ENCODE data around the gene FYCO1.
A peak's percentile ranks its signal among the peaks of the same experiment; 100 is the strongest.
"Not testable (repeated sequence)": the region's sequence is repeated elsewhere in the genome, so short reads cannot be mapped to it uniquely, and the experiment has no call there.

FYCO1 gene

DNA sequence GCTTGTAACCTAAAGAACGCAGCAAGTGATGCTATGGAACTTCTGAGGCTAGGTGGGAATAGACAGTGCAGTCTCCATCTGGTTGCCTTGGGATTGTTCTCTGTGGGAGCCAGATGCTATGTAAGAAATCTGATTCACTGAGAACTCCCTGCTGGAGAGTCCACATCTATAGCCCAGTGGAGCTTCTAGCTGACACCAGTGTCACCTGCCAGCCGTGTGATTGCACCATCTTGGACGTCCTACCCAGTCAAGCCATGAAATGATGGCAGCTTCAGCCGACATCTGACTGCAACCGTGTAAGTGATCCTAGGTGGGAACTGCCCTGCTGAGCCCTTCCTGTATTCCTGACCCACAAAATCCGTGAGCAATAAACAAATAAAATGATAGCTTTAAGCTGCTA, 12.4 kb upstream of the FYCO1 start:
- no peak for DNase-seq

DNA sequence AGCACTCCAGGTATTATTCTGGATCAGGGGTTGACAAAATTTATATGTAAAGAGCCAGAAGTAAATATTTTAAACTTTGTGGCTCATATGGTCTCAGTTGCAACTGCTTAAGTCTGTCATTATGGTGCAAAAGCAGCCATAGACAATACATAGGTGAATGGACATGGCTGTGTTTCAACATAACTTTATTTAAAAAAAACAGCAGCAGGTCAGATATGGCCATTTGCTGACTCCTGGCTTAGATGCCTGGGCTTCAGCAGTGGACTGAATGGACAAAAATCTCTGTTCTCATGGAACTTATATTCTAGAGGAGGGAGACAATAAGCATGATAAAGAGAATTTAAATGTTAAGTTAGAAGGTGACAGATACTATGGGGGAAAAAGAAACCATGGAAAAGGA, 11.7 kb upstream of the FYCO1 start:
- no peak for DNase-seq

DNA sequence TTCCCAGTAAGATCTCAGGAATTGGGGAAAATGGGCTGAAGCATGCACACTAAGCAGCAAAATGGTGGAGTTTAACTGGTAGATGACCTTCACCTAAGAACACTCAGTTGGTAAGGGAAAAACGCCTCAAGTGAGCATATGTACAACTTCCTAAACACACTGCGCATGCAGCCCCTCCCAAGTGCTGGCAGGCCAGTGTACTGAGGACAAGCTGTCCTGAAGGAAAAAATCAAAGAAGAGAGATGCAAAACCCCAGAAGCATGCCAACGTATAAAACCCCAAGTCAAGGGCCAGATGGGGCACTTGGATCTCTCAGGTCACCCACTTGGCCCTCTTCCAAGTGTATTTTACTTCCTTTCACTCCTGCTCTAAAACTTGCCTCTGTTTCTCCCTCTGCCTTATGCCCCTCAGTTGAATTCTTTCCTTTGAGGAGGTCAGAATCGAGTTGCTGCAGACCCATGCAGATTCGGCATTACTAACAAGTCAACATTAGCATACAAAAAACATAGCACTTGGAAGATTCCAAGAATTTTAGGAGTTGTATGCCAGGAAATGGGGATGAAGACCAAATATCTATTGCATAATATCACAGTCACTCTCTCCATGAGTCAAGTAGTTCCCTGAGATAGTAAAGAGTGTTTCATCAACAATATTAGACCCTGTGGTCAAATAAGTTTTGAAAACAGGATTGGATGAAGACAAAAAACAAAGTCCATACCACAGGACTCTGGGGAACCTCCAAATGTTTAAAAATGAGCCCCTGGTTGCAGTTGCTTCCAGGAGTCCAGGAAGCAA, 10.8 kb upstream of the FYCO1 start:
- DNase-seq, result no peak

DNA sequence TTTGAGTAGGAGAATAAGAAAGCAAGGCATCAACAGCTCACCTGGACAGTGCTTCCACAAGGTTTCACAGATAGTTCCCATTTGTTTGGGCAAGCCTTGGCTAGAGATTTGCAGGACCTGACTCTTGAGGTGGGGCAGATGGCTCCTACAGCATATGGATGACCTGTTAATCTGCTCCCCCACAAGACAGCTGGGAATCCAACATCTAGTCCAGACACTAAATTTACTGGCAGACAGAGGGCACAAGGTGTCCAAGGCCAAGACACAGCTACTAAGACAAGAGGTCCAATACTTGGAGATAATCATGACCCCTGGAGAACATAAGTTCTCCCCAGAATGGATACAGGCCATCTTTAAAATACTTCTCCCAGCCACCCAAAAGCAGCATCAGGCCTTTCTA, 8.1 kb upstream of the FYCO1 start:
- not testable (repeated sequence) for DNase-seq

DNA sequence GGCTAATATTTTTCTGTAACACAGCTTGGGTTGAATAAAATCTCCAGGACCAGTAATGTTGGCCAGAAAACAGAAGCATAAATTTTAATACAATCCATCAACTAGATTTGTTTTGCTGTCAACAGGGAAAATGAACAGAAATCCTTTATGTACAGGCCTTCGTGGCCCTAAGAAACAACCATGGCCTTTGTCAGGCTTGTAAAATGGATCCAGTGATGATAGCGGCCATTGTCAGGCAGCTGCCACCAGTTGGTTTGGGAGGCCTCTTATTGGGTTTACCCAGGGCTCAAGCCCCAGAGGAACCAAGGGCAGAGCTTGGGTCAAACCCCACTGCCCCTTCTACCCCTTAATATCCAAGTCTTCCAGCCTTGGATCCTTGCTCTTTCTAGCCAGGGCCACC, 5.6 kb upstream of the FYCO1 start:
- DNase-seq, result no peak

DNA sequence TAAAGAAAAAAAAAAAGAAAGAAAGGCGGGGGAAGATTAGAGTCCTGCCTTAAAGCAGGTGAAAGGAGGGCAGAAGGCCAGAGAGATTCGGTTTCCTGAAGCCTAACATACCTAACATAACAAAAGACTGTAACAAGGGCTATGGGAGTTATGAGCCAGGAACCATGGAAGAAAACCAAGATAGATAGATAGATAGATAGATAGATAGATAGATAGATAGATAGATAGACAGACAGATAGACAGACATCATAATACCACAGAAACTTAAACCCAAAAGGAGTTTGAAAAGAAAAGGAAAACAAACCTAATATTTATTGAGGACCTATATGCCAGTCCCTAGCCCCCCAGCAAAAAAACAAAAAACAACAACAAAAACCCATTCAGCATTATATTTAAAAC, 2.3 kb upstream of the FYCO1 start:
- no peak for DNase-seq

DNA sequence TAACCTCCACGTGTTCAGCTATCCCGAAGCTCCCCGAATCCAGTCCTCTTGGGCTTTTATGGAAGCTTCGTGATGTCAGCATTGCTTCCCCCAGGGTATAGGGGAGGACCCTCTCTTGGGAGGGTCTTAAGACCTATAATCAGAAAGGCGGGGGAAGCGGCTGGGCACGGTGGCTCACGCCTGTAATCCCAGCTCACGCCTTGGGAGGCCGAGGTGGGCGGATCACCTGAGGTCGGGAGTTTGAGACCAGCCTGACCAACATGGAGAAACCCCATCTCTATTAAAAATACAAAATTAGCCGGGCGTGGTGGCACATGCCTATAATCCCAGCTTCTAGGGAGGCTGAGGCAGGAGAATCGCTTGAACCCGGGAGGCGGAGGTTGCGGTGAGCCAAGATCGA, 1.9 kb upstream of the FYCO1 start:
- DNase-seq, result not testable (repeated sequence)

DNA sequence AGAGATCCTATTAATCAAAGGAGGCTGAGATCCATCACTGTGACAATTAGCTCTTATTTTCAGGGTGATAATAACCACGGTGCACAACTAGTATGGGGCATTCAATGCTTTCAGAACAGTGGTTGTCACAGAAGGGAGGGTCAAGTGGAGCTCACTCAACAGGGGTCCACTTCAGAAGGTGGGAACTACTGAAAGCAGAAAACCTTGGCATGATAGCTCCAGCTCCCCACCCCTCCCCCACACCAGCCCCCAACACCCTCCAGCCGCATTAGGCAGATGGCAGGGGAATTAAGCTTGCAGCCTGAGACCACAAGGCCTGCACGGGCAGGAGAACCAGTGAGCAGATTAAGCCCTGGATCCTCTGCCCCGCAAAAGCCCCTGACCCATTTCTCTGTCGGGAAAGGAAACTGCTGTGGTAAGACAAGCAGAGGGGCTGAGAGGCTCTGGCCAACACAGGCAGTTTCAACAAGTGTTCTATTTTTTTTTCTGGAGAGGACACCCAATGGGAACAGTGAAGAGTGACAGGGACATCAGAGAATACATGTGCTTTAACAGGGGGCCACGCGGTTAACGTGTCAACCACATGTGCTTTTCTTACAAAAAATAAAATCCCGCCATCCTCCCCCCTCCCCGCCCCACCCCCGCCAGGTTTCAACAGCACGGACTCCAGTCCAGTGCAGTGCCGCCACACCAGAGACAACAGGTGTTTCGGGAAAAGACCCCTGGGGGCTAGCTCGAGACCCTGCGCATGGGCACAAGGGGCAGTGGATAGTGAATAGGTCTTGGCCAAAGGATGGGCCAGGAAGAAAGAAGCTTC, 997 bp downstream of the FYCO1 start:
- peak in 1 of 2 donors; percentile 9 for DNase-seq

DNA sequence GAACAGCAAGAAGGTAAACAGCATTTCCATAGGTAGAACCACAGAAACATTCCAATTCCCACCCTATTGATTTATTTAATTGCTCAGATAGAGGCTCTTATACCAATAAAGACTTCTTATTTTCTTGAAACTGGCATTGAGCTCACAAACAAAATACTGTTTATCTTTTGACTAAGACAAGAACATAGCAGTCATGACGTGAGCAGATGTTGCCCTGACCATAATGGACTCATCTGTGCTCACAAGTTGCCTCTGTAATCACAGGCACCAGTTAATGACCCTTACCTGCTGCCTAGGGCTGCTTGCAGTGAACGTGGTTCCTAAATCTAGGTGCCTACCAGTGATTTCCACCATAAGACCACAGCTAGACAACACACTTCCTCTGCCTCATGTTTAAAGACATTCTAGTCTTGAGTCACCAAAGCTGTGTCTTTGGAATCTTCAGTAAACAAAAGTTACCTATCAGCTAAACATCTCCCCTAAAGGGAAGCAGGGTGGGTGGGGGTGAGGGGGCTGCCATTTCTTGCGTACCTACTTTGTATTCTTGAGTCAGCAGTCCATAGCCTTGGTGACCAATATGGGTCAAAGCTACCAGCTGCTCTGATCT, 2.1 kb downstream of the FYCO1 start:
- DNase-seq, result no peak

DNA sequence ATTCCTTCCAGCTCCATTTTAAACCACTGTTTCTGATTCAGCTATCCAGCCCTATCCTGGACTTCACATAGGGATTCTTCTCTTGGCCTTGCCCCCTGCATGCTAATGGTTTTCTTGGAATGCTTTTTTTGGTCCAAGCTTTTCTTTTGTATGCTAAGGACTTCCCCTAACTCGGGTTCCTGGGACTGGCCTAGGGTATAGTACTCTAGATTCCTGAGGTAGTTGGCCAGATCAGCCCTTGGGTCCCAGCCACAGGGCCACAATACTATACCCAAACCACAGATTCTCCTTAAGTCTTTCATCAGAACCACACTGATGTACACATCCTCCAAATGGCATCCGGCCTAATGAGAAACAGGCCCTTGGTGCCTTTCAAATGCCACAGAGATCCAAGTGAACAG, 2.8 kb downstream of the FYCO1 start:
- no peak for DNase-seq

DNA sequence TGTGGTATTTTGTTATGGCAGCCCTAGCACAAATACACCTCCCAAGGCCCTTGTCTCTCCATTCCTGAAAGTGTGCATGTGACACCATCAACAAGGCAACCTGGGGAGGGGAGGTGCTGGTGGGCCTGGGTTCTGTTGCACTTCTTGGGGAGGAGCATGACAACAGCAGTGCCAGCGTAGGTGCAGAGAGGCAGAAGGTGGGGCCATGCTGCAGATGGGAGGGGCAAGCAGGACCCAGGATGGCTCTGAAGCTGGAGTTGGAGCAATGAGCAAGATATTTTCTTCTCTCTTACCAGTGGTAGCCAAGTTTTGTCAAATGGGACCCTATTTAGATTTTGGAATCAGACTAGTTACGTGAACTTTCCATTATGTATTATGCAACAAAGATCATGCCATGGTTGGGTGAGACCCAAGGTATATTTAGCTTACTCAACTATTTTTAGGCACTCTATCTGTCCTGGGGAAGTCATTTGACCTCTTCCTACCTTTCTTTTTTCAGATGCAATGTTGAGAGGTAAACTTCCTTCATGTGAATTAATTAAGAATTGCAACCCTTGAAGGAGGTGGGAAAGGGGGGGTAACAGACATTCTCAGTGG, 3.4 kb downstream of the FYCO1 start:
- DNase-seq, result no peak

DNA sequence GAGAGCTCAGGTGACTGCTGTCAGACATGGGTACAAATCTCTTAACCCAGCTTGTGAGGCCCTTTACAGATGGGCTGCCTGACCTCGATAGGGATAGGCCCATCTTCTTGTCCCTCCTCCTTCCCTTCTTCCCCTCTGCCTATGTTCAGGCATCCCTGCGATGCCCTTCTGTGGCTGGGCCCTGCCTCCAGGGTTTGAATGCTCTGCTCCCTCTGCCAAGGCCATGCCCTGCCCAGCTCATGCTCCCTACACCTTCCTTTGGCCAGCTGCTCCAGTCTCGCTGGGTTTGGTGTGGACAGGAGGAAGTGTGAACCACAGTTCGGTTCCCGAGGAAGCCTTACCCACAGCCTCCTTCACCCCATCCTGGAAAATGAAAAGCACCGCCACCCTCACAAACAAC, 4.3 kb downstream of the FYCO1 start:
- no peak for DNase-seq

DNA sequence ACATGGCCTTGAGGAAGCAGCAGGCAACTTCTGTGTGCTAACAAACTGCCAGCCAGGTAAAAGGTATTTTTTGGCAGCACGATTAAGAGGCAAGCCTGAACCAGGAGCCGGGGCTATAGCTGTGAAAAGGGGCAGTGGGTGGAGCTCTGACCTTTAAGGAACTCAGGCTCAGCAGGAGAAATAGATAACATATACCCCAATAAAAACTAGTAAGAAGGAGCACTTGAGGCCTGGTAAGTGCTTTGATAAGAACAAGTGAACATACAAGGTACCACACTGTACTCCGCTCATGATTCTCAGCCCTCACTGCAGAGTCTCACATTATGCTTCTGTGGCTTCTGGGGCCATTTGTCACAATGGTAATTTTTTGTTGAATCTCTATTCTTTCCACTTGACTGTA, 5.4 kb downstream of the FYCO1 start:
- DNase-seq, result no peak

DNA sequence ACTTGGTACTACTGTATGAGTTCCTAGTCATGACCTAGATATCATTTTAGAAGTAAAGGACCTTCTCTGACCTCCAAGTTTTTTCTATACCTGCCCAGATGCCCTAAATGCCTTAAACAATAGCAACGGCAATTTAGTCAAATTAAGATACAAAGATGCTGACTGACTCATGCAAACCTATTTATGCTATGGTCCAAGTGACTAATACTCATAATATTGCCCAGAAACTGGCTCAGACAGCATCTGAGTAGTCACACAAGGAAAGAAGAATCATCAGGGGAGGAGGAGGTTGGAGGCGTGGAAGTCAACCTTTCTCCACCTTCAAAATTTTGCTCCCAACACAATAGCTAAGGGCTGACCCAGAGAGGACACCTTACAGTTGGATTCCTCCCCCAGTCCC, 6.8 kb downstream of the FYCO1 start:
- DNase-seq, result no peak

DNA sequence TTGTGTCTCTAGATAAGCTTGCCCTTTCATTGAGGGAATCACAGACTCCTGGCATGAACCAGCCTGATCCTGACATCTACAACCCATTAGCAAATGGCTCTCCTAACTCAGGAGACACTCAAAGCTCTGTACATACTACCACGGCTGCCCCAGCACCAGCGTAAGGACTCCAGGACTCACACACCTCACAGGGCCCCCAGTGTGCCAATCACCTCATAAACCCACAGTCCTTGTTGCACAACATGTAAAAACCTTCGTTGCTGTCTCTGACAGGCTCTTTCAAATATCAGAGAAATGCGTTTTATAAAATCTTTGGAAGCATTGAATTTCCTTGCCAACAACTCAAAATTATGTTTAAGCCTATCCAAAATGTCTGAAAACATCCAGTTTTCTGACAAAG, 7.3 kb downstream of the FYCO1 start:
- DNase-seq, result no peak

DNA sequence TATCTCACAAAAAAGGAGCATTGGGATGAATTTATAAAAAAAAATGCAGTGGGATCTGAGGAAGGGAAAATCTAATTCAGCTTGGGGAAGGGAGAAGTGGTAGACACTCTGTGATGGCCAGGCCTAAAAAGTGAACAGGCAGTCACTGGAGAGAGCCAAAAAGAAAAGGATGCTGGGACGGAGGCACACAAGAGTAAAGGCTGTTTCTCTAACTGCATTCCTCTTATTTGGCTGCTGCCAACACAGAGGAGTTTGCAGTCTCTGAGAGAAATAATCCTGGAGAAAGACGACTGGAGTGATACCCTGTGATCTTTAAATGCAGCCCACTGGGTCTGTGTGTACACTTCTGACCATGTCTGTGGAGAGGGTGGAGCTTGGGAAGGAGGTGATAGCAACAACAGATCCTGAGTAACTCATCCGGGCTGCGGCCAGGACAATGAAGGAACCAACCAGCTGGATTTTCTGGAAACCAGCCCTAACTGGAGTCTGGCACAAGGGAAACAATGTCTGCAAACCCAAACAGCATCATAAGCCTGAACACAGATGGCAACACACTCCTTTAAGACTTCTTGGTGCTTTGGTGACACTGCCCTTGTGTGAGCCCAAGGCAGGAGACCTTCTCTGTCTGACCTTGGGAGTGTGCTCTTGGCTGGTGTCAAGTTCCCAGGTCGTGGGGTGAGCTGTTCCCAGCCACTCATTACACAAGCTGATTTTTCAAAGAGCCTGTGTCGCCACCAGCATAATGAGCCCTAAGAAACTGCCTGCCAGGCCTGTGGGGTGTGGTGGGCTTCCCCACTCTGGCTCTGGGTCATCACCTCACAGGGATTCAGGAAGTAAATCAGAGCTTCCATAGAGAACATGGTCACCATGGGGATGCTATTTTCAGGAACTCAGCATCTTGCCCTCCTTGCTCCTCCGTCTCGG, 8.0 kb downstream of the FYCO1 start:
- no peak for DNase-seq

DNA sequence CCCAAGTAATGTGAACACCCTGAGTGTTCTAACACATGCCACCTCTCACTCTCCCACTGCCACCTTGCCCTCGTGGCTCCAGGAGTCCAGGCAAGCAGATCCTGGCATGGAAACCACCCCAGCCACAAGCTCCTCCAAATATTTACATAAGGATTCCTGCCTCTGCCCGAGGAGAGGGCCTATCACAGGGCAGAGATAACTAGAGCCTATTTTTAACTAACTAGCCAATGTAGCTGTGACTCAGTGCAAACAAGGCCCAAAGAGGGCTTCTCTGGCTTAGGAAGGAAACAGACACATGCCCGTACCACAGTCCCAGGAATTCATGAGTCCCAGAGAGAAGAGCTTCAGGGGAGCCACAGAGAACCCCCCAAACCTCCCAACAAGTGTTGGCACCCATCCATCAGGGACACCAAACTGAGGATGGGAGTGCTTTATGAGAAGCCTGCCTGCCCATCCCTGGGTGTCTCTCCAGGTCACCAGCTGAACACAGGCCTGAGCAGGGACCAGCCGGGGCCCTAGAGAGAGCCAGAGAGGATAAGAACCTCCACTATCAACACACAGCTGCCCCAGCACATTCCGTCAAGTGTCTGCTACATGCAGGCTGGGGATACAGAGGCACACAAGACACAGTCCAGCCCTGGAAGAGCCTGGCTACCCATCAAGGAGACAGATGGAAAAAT, 9.2 kb downstream of the FYCO1 start:
- no peak for DNase-seq

DNA sequence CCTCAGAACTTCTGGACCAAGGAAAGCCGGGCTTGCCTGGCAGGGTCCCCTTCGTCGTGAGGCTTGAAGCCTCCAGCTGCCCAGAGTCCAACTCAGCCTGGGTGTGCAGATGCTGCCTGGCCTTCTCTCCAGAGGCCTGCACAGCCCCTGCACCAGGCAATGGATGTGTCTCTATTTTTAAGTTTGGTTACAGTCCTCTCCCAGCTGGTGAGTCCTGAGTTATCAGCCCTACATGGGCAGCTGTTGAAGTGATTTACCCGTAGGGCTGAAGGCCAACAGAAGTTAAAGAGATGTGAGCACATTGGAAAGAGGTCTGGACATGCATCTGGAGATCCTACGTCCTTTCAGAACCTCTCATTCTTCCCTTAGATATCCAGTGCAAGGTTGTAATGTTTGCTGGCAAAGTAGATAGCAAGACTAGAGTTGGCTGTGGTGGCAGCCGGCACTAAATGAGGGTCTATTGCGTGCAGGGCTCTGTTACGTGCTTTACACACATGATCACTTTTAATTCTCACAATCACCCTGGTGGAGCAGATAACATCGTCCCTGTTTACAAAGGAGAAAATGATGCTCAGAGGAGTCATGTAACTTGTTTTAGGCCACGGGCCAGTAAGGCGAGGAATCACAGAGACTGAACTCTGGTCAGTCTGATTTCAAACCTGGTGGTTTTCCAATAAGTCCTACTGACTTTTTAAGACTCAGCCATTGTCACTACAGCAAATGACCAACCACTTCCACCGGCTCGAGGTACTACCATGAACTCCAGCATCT, 9.9 kb downstream of the FYCO1 start:
- no peak for DNase-seq

DNA sequence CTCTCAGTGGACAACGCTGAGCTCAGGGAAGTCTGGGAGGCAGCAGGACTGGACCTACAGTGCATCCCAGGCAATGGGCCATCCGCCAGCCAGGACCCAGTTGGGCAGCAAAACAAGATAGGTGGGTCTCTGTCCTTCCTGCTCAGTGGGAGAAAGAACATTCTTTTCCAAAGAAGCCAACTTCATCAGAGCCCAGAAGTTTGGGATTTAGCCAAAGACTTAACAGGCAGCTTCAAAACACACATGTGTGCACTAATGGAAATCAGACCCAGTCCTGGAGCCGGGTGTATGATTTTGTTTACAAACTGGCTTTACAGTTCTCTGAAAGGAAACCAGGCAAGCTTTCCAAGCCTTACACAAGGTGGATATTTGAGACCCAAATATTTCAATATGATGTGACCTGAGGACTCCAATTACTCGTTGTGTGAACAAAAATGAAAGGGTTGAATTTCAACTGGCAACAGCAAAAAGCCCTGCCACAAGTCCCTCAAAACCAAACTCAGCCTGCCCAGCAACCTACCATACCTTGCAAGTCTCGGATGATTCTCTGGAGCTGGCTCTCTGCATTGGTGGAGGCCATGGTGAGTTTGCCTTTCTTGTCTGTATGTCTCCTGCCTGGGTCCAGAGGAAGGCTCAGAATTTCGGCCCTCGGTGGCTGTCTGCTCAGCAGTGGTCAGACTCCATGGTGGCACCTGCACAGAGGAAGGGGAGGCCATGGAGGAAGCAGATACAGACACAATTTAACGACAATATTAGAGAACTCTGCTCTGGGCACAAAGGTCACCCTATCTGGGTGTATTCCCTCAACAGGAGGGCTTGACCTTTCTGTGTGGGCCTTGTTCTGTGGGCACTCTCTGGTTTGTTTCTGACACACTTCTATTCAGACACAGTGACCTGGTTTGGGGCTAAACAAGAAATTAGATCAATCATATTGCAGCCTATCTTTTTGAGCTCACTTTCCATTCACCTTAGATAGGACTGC, 11.0 kb downstream of the FYCO1 start:
- DNase-seq, result no peak

DNA sequence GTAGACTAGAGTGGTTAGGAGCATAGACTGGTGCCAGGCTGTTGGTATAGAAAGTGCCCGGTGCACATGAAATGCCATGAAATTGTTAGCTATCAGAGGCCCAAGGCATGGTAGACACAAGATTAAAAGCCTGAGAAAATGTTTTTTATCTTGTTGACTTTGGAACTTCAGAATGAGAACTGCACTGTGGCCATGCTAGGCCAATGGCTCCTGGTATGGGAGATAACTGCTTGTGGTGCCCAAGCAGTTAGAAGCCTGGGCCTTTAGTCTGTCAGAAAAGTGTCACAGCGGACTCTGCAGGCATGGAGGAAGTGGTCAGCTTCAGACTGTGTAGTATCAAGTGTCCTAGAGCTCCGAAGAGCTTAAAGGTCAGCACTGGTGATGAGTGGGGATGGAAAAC, 11.9 kb downstream of the FYCO1 start:
- DNase-seq, result no peak
